ENCODE data around the gene TRAF3IP3. TPM values are rescaled to one million over a fixed set of nuclear protein-coding genes. Genes with fewer than 3 reads are reported as not detected.
A peak's percentile ranks its signal among the peaks of the same experiment; 100 is the strongest.

TRAF3IP3 gene
- total and polyA plus RNA-seq, 2 donors (not counting 1 experiment from before 2014, with no cell fraction given), result 262 to 344 TPM

- no peak overlapping the region for H3K4me3 Mint-ChIP-seq
- H3K79me2 ChIP-seq (ENCODE audit: control insufficient read depth, insufficient read depth, low read length), result peaks cover 4% of the 10 kb centered on the region
- intact Hi-C loops (cut with micrococcal nuclease), result no loop called here
- peak overlapping the region; percentile 95 for H3K27ac Mint-ChIP-seq
- no CpG with 5 or more reads among the region's 4 CpGs for WGBS (ENCODE audit: insufficient coverage)
- peaks cover 2% of the 10 kb centered on the region for H3K9me3 Mint-ChIP-seq (ENCODE audit: insufficient read depth)
- H3K36me3 ChIP-seq (replicated peaks in 1 of 2; ENCODE audit: control extremely low read depth in 1 of 2, control insufficient read depth in 1 of 2, extremely low read depth in 1 of 2, insufficient read depth in 2 of 2, low read length in 1 of 2), result peaks cover 0 to 23% of the 10 kb centered on the region in 2 experiments
- H3K27me3 Mint-ChIP-seq, result peaks cover 14% of the 10 kb centered on the region
- ATAC-seq (ENCODE audit: low read depth) (no peak), DNase-seq (no peak)
- H3K4me2 ChIP-seq (replicated peaks; ENCODE audit: low read depth, low read length, poor library complexity, severe bottlenecking), result no peak overlapping the region
- no peaks in the 10 kb centered on the region for H4K20me1 ChIP-seq (ENCODE audit: control insufficient read depth, insufficient read depth, low read length, poor library complexity, severe bottlenecking)
- H3K4me1 Mint-ChIP-seq, result peaks cover 25% of the 10 kb centered on the region
- no peak overlapping the region for H3K4me3 ChIP-seq (ENCODE audit: control extremely low read depth in 1 of 5, extremely low read depth in 1 of 5, insufficient read depth in 1 of 5, low read depth in 2 of 5, low read length in 4 of 5)
- H3K9ac ChIP-seq (ENCODE audit: low read length), result no peak overlapping the region
- ChIA-PET POLR2A (no interaction called here), CTCF (interaction anchor here (4.7 to 5.0 kb wide), 2 partner anchors 17 to 37 kb away, joined by 20 to 31 read pairs; no protein-coding TSS in a partner anchor)
- no peak overlapping the region for H2AFZ ChIP-seq (ENCODE audit: insufficient read depth, low read depth, low read length, poor library complexity, severe bottlenecking)
- peaks cover 14 to 20% of the 10 kb centered on the region in 2 donors for H3K4me1 ChIP-seq (ENCODE audit: control insufficient read depth in 2 of 2, insufficient read depth in 2 of 2, low read length in 2 of 2)
- H3K27me3 ChIP-seq (replicated peaks in 1 of 4; ENCODE audit: control extremely low read depth in 1 of 4, control insufficient read depth in 3 of 4, insufficient read depth in 4 of 4, low read length in 3 of 4), result peaks cover 0 to 20% (median 5%) of the 10 kb centered on the region in 4 experiments
- H3K27ac ChIP-seq (ENCODE audit: low read length in 2 of 2), result no peak overlapping the region
- TF ChIP-seq, protein P1, sequence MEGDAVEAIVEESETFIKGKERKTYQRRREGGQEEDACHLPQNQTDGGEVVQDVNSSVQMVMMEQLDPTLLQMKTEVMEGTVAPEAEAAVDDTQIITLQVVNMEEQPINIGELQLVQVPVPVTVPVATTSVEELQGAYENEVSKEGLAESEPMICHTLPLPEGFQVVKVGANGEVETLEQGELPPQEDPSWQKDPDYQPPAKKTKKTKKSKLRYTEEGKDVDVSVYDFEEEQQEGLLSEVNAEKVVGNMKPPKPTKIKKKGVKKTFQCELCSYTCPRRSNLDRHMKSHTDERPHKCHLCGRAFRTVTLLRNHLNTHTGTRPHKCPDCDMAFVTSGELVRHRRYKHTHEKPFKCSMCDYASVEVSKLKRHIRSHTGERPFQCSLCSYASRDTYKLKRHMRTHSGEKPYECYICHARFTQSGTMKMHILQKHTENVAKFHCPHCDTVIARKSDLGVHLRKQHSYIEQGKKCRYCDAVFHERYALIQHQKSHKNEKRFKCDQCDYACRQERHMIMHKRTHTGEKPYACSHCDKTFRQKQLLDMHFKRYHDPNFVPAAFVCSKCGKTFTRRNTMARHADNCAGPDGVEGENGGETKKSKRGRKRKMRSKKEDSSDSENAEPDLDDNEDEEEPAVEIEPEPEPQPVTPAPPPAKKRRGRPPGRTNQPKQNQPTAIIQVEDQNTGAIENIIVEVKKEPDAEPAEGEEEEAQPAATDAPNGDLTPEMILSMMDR (IDR thresholded peaks at IDR 0.05), result no peak
- no peak for TF ChIP-seq EZH2 (IDR thresholded peaks at IDR 0.05; ENCODE audit: borderline replicate concordance, insufficient read depth, low read depth, low read length, poor library complexity, severe bottlenecking)
- peaks cover 0 to 3% (median 0%) of the 10 kb centered on the region in 3 donors for H3K9me3 ChIP-seq (ENCODE audit: control extremely low read depth in 1 of 3, control insufficient read depth in 2 of 3, insufficient read depth in 1 of 3, low read length in 2 of 3)
Observed at GRCh38 chr1:209785592-209785991, 29.7 kb downstream of the TRAF3IP3 start.

GRCh38 chr1:209786146-209786545 is 30.3 kb downstream of the TRAF3IP3 start:
- peak overlapping the region; percentile 5 for H3K27ac Mint-ChIP-seq
- no peak overlapping the region for H2AFZ ChIP-seq (ENCODE audit: insufficient read depth, low read depth, low read length, poor library complexity, severe bottlenecking)
- ChIA-PET CTCF (interaction anchor here (4.7 to 5.0 kb wide), 2 partner anchors 18 to 37 kb away, joined by 20 to 31 read pairs; no protein-coding TSS in a partner anchor), POLR2A (no interaction called here)
- peaks cover 14 to 20% of the 10 kb centered on the region in 2 donors for H3K4me1 ChIP-seq (ENCODE audit: control insufficient read depth in 2 of 2, insufficient read depth in 2 of 2, low read length in 2 of 2)
- H3K36me3 ChIP-seq (replicated peaks in 1 of 2; ENCODE audit: control extremely low read depth in 1 of 2, control insufficient read depth in 1 of 2, extremely low read depth in 1 of 2, insufficient read depth in 2 of 2, low read length in 1 of 2), result peaks cover 0 to 17% of the 10 kb centered on the region in 2 experiments
- no peak overlapping the region for H3K4me3 Mint-ChIP-seq
- no peak for ATAC-seq (ENCODE audit: low read depth)
- H3K4me1 Mint-ChIP-seq, result peaks cover 25% of the 10 kb centered on the region
- H3K9me3 Mint-ChIP-seq (ENCODE audit: insufficient read depth), result peaks cover 2% of the 10 kb centered on the region
- H3K27ac ChIP-seq (ENCODE audit: low read length in 2 of 2), result no peak overlapping the region
- intact Hi-C loops (cut with micrococcal nuclease), result no loop called here
- peaks cover 0 to 3% (median 0%) of the 10 kb centered on the region in 3 donors for H3K9me3 ChIP-seq (ENCODE audit: control extremely low read depth in 1 of 3, control insufficient read depth in 2 of 3, insufficient read depth in 1 of 3, low read length in 2 of 3)
- H3K27me3 ChIP-seq (replicated peaks in 1 of 4; ENCODE audit: control extremely low read depth in 1 of 4, control insufficient read depth in 3 of 4, insufficient read depth in 4 of 4, low read length in 3 of 4), result peaks cover 0 to 20% (median 5%) of the 10 kb centered on the region in 4 experiments
- no peak overlapping the region for H3K4me3 ChIP-seq (ENCODE audit: control extremely low read depth in 1 of 5, extremely low read depth in 1 of 5, insufficient read depth in 1 of 5, low read depth in 2 of 5, low read length in 4 of 5)
- DNase-seq, result no peak
- peaks cover 4% of the 10 kb centered on the region for H3K79me2 ChIP-seq (ENCODE audit: control insufficient read depth, insufficient read depth, low read length)
- H3K9ac ChIP-seq (ENCODE audit: low read length), result no peak overlapping the region
- TF ChIP-seq, protein P1 (IDR thresholded peaks at IDR 0.05), result no peak
- TF ChIP-seq EZH2 (IDR thresholded peaks at IDR 0.05; ENCODE audit: borderline replicate concordance, insufficient read depth, low read depth, low read length, poor library complexity, severe bottlenecking), result no peak
- 55% methylated on average over 3 of the region's 4 CpGs for WGBS (ENCODE audit: insufficient coverage)
- H3K27me3 Mint-ChIP-seq, result peaks cover 19% of the 10 kb centered on the region
- no peak overlapping the region for H3K4me2 ChIP-seq (replicated peaks; ENCODE audit: low read depth, low read length, poor library complexity, severe bottlenecking)
- no peaks in the 10 kb centered on the region for H4K20me1 ChIP-seq (ENCODE audit: control insufficient read depth, insufficient read depth, low read length, poor library complexity, severe bottlenecking)
